NCI-H146 treated with DMSO at 0.1 percent for 48 hours (cell line): ENCODE data around the gene GPR119.
"Not testable (repeated sequence)": the region's sequence is repeated elsewhere in the genome, so short reads cannot be mapped to it uniquely, and the experiment has no call there.

Experiments used
- DNase-seq: peaks from one replicate; lab custom pipeline; 2025; ENCODE audit not compliant: unreplicated experiment; lab: John Stamatoyannopoulos, UW

GPR119 gene

GRCh38 chrX:130339408-130340222, 45.9 kb downstream of the GPR119 start, which contains the start of gene SLC25A14:
Gene SLC25A14 (plus strand): TSS chrX:130339919. CDS start chrX:130340279, 360 bp downstream.
- DNase-seq: peak; percentile 53

- DNase-seq: not testable (repeated sequence)
Measured at GRCh38 chrX:130338869-130339268, 46.6 kb downstream of the GPR119 start.

GRCh38 chrX:130336531-130336930, 48.9 kb downstream of the GPR119 start:
- DNase-seq: no peak
